RKO (cell line): ENCODE measurements around the gene HBA1.
"Not testable (repeated sequence)": the region's sequence is repeated elsewhere in the genome, so short reads cannot be mapped to it uniquely, and the experiment has no call there.

Source experiments
- DNase-seq: peaks from one replicate; pipeline ENCODE4 v3.0.0-alpha.2; 2016; ENCODE audit warnings: low spot score

The HBA1 gene

DNA sequence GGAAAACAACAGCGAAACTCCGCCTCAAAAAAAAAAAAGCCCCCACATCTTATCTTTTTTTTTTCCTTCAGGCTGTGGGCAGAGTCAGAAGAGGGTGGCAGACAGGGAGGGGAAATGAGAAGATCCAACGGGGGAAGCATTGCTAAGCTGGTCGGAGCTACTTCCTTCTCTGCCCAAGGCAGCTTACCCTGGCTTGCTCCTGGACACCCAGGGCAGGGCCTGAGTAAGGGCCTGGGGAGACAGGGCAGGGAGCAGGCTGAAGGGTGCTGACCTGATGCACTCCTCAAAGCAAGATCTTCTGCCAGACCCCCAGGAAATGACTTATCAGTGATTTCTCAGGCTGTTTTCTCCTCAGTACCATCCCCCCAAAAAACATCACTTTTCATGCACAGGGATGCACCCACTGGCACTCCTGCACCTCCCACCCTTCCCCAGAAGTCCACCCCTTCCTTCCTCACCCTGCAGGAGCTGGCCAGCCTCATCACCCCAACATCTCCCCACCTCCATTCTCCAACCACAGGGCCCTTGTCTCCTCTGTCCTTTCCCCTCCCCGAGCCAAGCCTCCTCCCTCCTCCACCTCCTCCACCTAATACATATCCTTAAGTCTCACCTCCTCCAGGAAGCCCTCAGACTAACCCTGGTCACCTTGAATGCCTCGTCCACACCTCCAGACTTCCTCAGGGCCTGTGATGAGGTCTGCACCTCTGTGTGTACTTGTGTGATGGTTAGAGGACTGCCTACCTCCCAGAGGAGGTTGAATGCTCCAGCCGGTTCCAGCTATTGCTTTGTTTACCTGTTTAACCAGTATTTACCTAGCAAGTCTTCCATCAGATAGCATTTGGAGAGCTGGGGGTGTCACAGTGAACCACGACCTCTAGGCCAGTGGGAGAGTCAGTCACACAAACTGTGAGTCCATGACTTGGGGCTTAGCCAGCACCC, 1.2 kb upstream of the HBA1 start:
- DNase-seq = no peak

DNA sequence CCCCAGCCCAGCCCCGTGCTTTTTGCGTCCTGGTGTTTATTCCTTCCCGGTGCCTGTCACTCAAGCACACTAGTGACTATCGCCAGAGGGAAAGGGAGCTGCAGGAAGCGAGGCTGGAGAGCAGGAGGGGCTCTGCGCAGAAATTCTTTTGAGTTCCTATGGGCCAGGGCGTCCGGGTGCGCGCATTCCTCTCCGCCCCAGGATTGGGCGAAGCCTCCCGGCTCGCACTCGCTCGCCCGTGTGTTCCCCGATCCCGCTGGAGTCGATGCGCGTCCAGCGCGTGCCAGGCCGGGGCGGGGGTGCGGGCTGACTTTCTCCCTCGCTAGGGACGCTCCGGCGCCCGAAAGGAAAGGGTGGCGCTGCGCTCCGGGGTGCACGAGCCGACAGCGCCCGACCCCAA, 474 bp upstream of the HBA1 start:
- DNase-seq = not testable (repeated sequence)

DNA sequence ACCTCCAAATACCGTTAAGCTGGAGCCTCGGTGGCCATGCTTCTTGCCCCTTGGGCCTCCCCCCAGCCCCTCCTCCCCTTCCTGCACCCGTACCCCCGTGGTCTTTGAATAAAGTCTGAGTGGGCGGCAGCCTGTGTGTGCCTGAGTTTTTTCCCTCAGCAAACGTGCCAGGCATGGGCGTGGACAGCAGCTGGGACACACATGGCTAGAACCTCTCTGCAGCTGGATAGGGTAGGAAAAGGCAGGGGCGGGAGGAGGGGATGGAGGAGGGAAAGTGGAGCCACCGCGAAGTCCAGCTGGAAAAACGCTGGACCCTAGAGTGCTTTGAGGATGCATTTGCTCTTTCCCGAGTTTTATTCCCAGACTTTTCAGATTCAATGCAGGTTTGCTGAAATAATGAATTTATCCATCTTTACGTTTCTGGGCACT, 928 bp downstream of the HBA1 start:
- peak; percentile 96 for DNase-seq

- DNase-seq = no peak
Measured at GRCh38 chr16:177981-178667, 1.6 kb downstream of the HBA1 start.

GRCh38 chr16:178668-179015, 2.2 kb downstream of the HBA1 start:
- no peak for DNase-seq

GRCh38 chr16:179211-180092, 3.0 kb downstream of the HBA1 start:
- no peak for DNase-seq

GRCh38 chr16:180101-180675, 3.7 kb downstream of the HBA1 start, which contains the start of gene HBQ1:
TSS of gene HBQ1 (plus strand) at chr16:180459. CDS start at chr16:180487, 28 bp downstream.
- DNase-seq = no peak

DNA sequence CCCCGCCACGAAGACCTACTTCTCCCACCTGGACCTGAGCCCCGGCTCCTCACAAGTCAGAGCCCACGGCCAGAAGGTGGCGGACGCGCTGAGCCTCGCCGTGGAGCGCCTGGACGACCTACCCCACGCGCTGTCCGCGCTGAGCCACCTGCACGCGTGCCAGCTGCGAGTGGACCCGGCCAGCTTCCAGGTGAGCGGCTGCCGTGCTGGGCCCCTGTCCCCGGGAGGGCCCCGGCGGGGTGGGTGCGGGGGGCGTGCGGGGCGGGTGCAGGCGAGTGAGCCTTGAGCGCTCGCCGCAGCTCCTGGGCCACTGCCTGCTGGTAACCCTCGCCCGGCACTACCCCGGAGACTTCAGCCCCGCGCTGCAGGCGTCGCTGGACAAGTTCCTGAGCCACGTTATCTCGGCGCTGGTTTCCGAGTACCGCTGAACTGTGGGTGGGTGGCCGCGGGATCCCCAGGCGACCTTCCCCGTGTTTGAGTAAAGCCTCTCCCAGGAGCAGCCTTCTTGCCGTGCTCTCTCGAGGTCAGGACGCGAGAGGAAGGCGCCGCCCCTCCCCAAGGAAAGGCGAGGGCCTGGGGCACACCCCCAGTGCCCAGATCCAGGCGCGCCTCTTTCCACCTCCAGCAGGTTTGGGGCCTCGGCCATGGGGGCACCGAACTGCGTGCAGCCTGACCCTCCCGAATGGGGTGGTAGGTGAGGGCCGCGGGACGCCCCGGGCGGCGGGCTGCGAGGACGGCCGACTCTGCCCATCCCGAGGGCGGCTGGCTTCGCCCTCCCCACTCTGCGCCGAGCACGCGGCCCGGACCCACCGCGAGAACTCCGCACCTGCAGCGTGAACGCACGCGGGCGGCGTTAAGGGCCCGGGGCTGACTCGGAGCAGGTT, 4.4 kb downstream of the HBA1 start:
- DNase-seq = peak; percentile 52

- DNase-seq = no peak
Measured at GRCh38 chr16:181565-182021, 5.1 kb downstream of the HBA1 start.

GRCh38 chr16:183005-183404, 6.5 kb downstream of the HBA1 start:
- no peak for DNase-seq

DNA sequence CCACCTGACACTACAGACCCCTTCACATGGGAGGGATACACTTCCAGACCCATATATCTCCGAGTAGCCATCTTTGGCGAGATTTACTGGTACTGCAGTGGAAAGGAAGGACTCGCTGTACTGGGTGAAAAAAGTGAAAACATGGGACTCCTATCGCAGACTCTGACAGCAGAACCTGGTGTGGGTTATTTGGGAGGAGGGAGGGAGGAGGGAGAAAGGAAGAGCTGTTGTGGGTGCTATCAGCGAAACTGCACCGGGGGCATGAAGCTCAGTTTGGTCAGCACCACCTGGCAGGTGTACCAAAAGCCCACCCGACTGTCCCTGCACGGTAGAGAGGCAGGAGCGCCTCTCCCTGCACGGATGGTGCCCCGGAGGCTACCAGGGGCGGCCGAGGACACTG, 8.7 kb downstream of the HBA1 start:
- no peak for DNase-seq

- DNase-seq = no peak
Measured at GRCh38 chr16:185691-186090, 9.2 kb downstream of the HBA1 start.

GRCh38 chr16:187330-187729, 10.8 kb downstream of the HBA1 start:
- no peak for DNase-seq

DNA sequence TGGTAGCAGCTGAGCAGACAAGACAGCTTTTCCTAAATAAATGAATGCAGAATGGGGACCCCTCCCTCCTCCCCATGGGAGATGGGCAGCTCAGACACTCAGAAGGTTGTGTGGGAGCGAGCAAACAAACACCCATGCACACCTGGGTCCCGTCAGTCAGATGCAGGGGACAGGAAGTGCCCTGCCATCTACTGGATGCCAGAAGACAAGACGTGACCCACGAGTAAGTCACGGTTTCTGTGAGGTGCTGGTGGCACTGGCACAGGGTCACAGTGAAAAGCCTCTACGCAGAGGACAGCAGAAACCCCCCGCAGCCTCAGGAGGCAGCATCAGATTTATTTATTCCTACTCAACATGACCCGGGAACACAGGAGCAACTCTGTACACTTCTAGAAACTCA, 12.2 kb downstream of the HBA1 start:
- no peak for DNase-seq

- DNase-seq = no peak
Measured at GRCh38 chr16:189604-190186, 13.2 kb downstream of the HBA1 start.

DNA sequence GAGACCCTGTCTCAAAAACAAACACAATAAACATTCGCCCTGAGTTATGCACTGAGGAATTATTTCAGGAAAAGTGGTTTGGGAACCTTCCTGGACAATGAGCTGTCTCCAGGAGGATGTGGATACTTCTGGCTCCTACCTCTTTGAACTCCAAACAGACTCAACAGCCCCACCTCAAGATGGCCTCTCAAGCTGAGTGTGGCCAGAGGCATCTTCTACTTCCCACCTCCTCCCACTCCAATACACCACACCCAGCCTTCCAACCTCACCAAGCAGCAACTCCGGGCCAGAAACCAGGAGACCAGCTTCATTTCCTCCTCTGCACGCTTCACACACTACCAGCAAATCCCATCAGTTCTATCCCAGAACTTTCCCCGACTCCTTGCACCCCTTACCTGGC, 15.4 kb downstream of the HBA1 start:
- no peak for DNase-seq

- no peak for DNase-seq
Measured at GRCh38 chr16:192686-193085, 16.2 kb downstream of the HBA1 start.

- no peak for DNase-seq
Measured at GRCh38 chr16:193441-193840, 17.0 kb downstream of the HBA1 start.

GRCh38 chr16:194516-194915, 18.0 kb downstream of the HBA1 start:
- no peak for DNase-seq

- peak; percentile 24 for DNase-seq
Measured at GRCh38 chr16:200388-200787, 23.9 kb downstream of the HBA1 start.
